Ovary (tissue), 3 donors: ENCODE results near the gene RYR2.

Experiments used
- CTCF ChIP-seq, 3 donors: fragments of 450-650 bp in 2 of 3; fragments of 200-600 bp in 1 of 3; IDR thresholded peaks; one replicate each; pipeline versions ENCODE4 v1.5.1 to v1.8.0; 2016 to 2022; ENCODE audit warnings: antibody characterized with exemption in 3 of 3, mild to moderate bottlenecking in 1 of 3
- EP300 ChIP-seq: sonication (generic); formaldehyde crosslinking; IDR thresholded peaks from one replicate; pipeline ENCODE4 v1.6.1; 2017; ENCODE audit warnings: antibody characterized with exemption
- POLR2A ChIP-seq: fragments of 450-650 bp; IDR thresholded peaks from one replicate; pipeline ENCODE4 v1.6.1; 2017; ENCODE audit warnings: antibody characterized with exemption, mild to moderate bottlenecking, moderate library complexity
- donor health status: DM: no; HTN: no; CAD: no.

GRCh38 chr1:237875291-237875690, 833.3 kb downstream of the RYR2 start:
- TF ChIP-seq CTCF (IDR thresholded peaks at IDR 0.05): no peak
- TF ChIP-seq POLR2A: no peak
- no peak for TF ChIP-seq EP300
